ENCODE data around the gene RHOB.

DNA sequence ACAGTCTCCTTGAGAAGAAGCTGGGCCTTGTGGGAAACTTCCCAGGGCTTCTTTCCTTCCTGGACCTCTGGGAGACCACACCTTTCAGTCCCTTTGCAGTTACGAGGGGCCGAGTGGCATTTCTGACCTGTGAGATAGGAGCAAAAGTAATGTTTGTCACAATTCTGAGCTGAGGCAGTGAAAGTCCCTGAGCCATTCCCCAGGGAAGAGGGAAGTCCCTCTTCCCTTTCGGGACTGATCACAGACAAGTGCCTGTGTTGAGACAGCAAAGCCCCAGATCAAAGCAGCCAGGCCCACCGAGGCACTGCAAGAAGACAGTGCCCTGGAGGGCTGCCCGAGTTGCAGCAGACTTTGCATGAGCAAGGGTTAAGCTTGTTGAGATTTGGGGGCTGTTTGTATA, 41.9 kb downstream of the RHOB start:
- TF ChIP-seq, protein P1, sequence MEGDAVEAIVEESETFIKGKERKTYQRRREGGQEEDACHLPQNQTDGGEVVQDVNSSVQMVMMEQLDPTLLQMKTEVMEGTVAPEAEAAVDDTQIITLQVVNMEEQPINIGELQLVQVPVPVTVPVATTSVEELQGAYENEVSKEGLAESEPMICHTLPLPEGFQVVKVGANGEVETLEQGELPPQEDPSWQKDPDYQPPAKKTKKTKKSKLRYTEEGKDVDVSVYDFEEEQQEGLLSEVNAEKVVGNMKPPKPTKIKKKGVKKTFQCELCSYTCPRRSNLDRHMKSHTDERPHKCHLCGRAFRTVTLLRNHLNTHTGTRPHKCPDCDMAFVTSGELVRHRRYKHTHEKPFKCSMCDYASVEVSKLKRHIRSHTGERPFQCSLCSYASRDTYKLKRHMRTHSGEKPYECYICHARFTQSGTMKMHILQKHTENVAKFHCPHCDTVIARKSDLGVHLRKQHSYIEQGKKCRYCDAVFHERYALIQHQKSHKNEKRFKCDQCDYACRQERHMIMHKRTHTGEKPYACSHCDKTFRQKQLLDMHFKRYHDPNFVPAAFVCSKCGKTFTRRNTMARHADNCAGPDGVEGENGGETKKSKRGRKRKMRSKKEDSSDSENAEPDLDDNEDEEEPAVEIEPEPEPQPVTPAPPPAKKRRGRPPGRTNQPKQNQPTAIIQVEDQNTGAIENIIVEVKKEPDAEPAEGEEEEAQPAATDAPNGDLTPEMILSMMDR (IDR thresholded peaks at IDR 0.05) = no peak
- TF ChIP-seq TCF7L2 (IDR thresholded peaks at IDR 0.05; ENCODE audit: low read depth, low read length) (no peak), POLR2AphosphoS5 (IDR thresholded peaks at IDR 0.05; ENCODE audit: low read depth, low read length) (no peak), SIN3A (IDR thresholded peaks at IDR 0.05; ENCODE audit: borderline replicate concordance, insufficient read depth, low read depth, low read length) (no peak)

All from Panc1 (cell line).